SU-DHL-6 (cell line): ENCODE results near the gene TCF12.

Experiments used
- H2AFZ ChIP-seq: fragments of 200-600 bp; sonication (generic); 2 replicates; pipeline ENCODE4 v1.6.1; 2014; ENCODE audit warnings: low read depth, mild to moderate bottlenecking, moderate library complexity, mixed read lengths, antibody characterized with exemption, low read length; ENCODE audit not compliant: severe bottlenecking
- H3F3A ChIP-seq: fragments of 200-600 bp; shearing (Covaris generic); 2 replicates; pipeline ENCODE4 v1.6.0; 2016; ENCODE audit warnings: antibody characterized with exemption, mild to moderate bottlenecking; ENCODE audit not compliant: insufficient read depth
- H3K27ac ChIP-seq: fragments of 200-600 bp; sonication (generic); 2 replicates; pipeline ENCODE4 v1.5.1; 2016; ENCODE audit warnings: low read depth, mild to moderate bottlenecking, low read length, moderate library complexity, mixed read lengths
- H3K27me3 ChIP-seq: fragments of 200-600 bp; sonication (generic), shearing (Covaris generic); 2 replicates; pipeline ENCODE4 v1.6.0; 2014; ENCODE audit warnings: mild to moderate bottlenecking, low read length
- H3K36me3 ChIP-seq: fragments of 200-600 bp; sonication (generic); 2 replicates; pipeline ENCODE4 v1.6.1; 2014; ENCODE audit warnings: mild to moderate bottlenecking, low read length, mixed read lengths
- H3K4me2 ChIP-seq: fragments of 300-600, 200-600 bp; shearing (Covaris generic), sonication (generic); 2 replicates; pipeline ENCODE4 v1.6.0; 2014; ENCODE audit warnings: low read length, low read depth, mild to moderate bottlenecking; ENCODE audit not compliant: poor library complexity, severe bottlenecking
- H3K4me3 ChIP-seq: fragments of 200-600 bp; sonication (generic); 2 replicates; pipeline ENCODE4 v1.5.1; 2014; ENCODE audit warnings: antibody characterized with exemption, low read length, mild to moderate bottlenecking, mixed read lengths; ENCODE audit not compliant: insufficient read depth, poor library complexity, severe bottlenecking
- H3K79me2 ChIP-seq: fragments of 200-600 bp; sonication (generic); 2 replicates; pipeline ENCODE4 v1.6.1; 2014; ENCODE audit warnings: mild to moderate bottlenecking, low read length, moderate library complexity; ENCODE audit not compliant: insufficient read depth
- H3K9ac ChIP-seq: fragments of 200-600 bp; sonication (generic); 2 replicates; pipeline ENCODE4 v1.7.0; 2014; ENCODE audit warnings: mild to moderate bottlenecking, low read length
- H3K9me2 ChIP-seq: fragments of 200-600 bp; sonication (generic); replicated peaks from 2 replicates; pipeline ENCODE4 v1.6.1; 2014; ENCODE audit warnings: low read length; ENCODE audit not compliant: insufficient read depth
- H3K9me3 ChIP-seq: fragments of 200-600 bp; sonication (generic); 2 replicates; pipeline ENCODE4 v1.6.1; 2014; ENCODE audit warnings: low read length, mixed read lengths; ENCODE audit not compliant: insufficient read depth
- H4K20me1 ChIP-seq: fragments of 200-600 bp; sonication (generic); 2 replicates; pipeline ENCODE4 v1.6.1; 2014; ENCODE audit warnings: low read depth, mild to moderate bottlenecking, antibody characterized with exemption, low read length, moderate library complexity, mixed read lengths
- EZH2phosphoT487 ChIP-seq: fragments of 200-600 bp; sonication (generic), shearing (Covaris generic); conservative IDR thresholded peaks from 2 replicates; pipeline ENCODE4 v1.6.1; 2018; ENCODE audit warnings: mild to moderate bottlenecking, antibody characterized with exemption, low read length, moderate library complexity, mixed read lengths
- TF ChIP-seq, protein P1 (sequence below): fragments of 200-600 bp; sonication (generic); IDR thresholded peaks from one replicate; pipeline ENCODE4 v1.5.1; 2017; ENCODE audit warnings: antibody characterized with exemption, mild to moderate bottlenecking, low read length, moderate library complexity; ENCODE audit not compliant: insufficient read depth, poor library complexity, severe bottlenecking

Gene TCF12

GRCh38 chr15:57332326-57332725 is 413.9 kb downstream of the TCF12 start:
- no peaks in the 10 kb centered on the region for H4K20me1 ChIP-seq
- H3K79me2 ChIP-seq = no peaks in the 10 kb centered on the region
- H3K9me2 ChIP-seq = no peaks in the 10 kb centered on the region
- no peaks in the 10 kb centered on the region for H3K9me3 ChIP-seq
- H3K4me2 ChIP-seq = no peak overlapping the region
- no peak overlapping the region for H2AFZ ChIP-seq
- H3K27me3 ChIP-seq = no peaks in the 10 kb centered on the region
- TF ChIP-seq, protein P1, sequence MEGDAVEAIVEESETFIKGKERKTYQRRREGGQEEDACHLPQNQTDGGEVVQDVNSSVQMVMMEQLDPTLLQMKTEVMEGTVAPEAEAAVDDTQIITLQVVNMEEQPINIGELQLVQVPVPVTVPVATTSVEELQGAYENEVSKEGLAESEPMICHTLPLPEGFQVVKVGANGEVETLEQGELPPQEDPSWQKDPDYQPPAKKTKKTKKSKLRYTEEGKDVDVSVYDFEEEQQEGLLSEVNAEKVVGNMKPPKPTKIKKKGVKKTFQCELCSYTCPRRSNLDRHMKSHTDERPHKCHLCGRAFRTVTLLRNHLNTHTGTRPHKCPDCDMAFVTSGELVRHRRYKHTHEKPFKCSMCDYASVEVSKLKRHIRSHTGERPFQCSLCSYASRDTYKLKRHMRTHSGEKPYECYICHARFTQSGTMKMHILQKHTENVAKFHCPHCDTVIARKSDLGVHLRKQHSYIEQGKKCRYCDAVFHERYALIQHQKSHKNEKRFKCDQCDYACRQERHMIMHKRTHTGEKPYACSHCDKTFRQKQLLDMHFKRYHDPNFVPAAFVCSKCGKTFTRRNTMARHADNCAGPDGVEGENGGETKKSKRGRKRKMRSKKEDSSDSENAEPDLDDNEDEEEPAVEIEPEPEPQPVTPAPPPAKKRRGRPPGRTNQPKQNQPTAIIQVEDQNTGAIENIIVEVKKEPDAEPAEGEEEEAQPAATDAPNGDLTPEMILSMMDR = no peak
- TF ChIP-seq EZH2phosphoT487 = no peak
- H3K9ac ChIP-seq = no peak overlapping the region
- no peak overlapping the region for H3K27ac ChIP-seq
- H3K4me3 ChIP-seq = no peak overlapping the region
- no peaks in the 10 kb centered on the region for H3F3A ChIP-seq
- H3K36me3 ChIP-seq = no peaks in the 10 kb centered on the region

GRCh38 chr15:57333487-57333886 is 415.0 kb downstream of the TCF12 start:
- Histone ChIP-seq H3K79me2 (no peaks in the 10 kb centered on the region), H3K4me2 (no peak overlapping the region), H3K27ac (no peak overlapping the region), H3K27me3 (no peaks in the 10 kb centered on the region), H3K9me3 (no peaks in the 10 kb centered on the region), H4K20me1 (no peaks in the 10 kb centered on the region), H3K4me3 (no peak overlapping the region), H3K36me3 (no peaks in the 10 kb centered on the region), H3F3A (no peaks in the 10 kb centered on the region), H2AFZ (no peak overlapping the region), H3K9ac (no peak overlapping the region), H3K9me2 (no peaks in the 10 kb centered on the region)
- TF ChIP-seq EZH2phosphoT487 = no peak
- TF ChIP-seq, protein P1 = no peak

DNA sequence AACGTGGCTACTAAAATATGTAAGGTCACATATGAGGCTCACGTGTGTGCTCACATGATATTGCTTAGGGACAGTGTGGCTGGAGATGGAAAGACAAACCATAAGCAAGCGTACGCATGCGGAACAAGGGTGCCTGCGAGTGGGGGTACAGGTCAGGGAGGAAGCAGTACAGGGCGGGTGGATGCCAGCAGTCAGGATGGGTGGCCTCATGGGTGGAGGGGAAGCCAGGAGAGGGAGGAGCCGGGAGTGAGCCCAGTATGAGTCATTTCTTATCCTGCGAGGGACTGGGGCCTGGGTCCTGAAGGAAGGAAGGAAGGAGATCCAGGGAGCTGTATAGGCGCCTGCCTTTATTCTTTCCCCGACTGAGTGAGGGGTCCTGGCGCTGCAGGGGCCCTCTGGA is 415.8 kb downstream of the TCF12 start:
- Histone ChIP-seq H4K20me1 (no peaks in the 10 kb centered on the region), H3K4me2 (no peak overlapping the region), H3K36me3 (no peaks in the 10 kb centered on the region), H3K79me2 (no peaks in the 10 kb centered on the region), H3F3A (no peaks in the 10 kb centered on the region), H3K9ac (no peak overlapping the region), H2AFZ (no peak overlapping the region), H3K9me3 (no peaks in the 10 kb centered on the region), H3K9me2 (no peaks in the 10 kb centered on the region), H3K27me3 (no peaks in the 10 kb centered on the region), H3K4me3 (no peak overlapping the region), H3K27ac (no peak overlapping the region)
- TF ChIP-seq, protein P1 = no peak

DNA sequence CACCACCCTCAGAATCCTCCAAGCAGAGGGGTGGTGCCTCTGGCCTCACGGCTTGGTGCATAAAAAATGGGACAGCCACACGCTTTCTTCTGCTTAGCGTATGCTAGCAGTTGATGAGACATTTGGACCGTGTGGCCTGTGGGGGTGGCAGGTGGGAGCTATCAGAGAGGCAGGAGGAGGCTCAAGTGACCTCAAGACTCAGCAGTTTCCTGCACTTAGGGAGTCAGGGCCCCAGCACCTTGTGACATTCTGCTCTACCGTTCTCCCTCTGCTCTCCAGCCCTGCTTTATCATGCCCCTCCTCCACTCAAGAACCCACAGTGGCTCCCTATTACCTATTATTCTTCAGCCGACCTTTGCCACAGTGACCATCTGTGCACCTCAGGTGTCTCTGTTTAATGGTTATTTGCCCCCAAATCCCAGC is 416.9 kb downstream of the TCF12 start:
- H3K9me3 ChIP-seq = no peaks in the 10 kb centered on the region
- no peaks in the 10 kb centered on the region for H3K79me2 ChIP-seq
- no peaks in the 10 kb centered on the region for H4K20me1 ChIP-seq
- no peak overlapping the region for H3K4me2 ChIP-seq
- no peak overlapping the region for H2AFZ ChIP-seq
- no peak overlapping the region for H3K4me3 ChIP-seq
- no peaks in the 10 kb centered on the region for H3K36me3 ChIP-seq
- H3K9me2 ChIP-seq = no peaks in the 10 kb centered on the region
- TF ChIP-seq, protein P1 = no peak
- no peak for TF ChIP-seq EZH2phosphoT487
- no peaks in the 10 kb centered on the region for H3F3A ChIP-seq
- H3K27ac ChIP-seq = no peak overlapping the region
- H3K27me3 ChIP-seq = no peaks in the 10 kb centered on the region
- no peak overlapping the region for H3K9ac ChIP-seq
